PC-9 (cell line): ENCODE results near the gene ZBED4. TPM values are rescaled to one million over a fixed set of nuclear protein-coding genes. Genes with fewer than 3 reads are reported as not detected.

Experiments
- Bru-seq: library from RNA; stranded (reverse); fragments of 400-500 nt; gene quantifications from one replicate; lab custom pipeline; 2021; lab: Mats Ljungman, UMichigan
- BruChase-seq, 2 experiments: library from RNA; stranded (reverse); fragments of 400-500 nt; gene quantifications; one replicate each; lab custom pipeline; 2021; lab: Mats Ljungman, UMichigan
- BruUV-seq: library from RNA; stranded (reverse); fragments of 400-500 nt; replicated peaks from 2 replicates; lab custom pipeline; 2021; lab: Mats Ljungman, UMichigan
- CTCF ChIA-PET: fragments of 300-600 bp; sonication (Branson Sonifier 250); formaldehyde crosslinking; loops from one replicate; lab custom pipeline; 2022; ENCODE audit warnings: antibody characterized with exemption; lab: Charles Lee
- POLR2A ChIA-PET: fragments of 300-600 bp; sonication (Branson Sonifier 250); formaldehyde crosslinking; loops from one replicate; lab custom pipeline; 2022; ENCODE audit warnings: antibody characterized with exemption; ENCODE audit not compliant: unreplicated experiment; lab: Charles Lee
- DNase-seq, 2 experiments: peaks; one replicate each; pipeline versions ENCODE4 v3.0.0 to v3.0.0-alpha.2; 2015 to 2022; ENCODE audit warnings: mixed read lengths in 1 of 2
- H2AFZ ChIP-seq: fragments of 200-600 bp; sonication (generic); 2 replicates; pipeline ENCODE4 v1.8.1; 2017; ENCODE audit warnings: antibody characterized with exemption
- H3F3A ChIP-seq: fragments of 200-600 bp; sonication (generic); 2 replicates; pipeline ENCODE4 v1.8.1; 2017; ENCODE audit warnings: antibody characterized with exemption, mild to moderate bottlenecking, low read depth; ENCODE audit not compliant: insufficient read depth
- H3K27ac ChIP-seq: fragments of 200-600 bp; sonication (generic); 2 replicates; pipeline ENCODE4 v1.6.1; 2016; ENCODE audit warnings: mixed run types
- H3K27me3 ChIP-seq: fragments of 200-600 bp; sonication (generic); 2 replicates; pipeline ENCODE4 v1.6.1; 2016; ENCODE audit warnings: low read depth, mixed run types; ENCODE audit not compliant: insufficient read depth
- H3K36me3 ChIP-seq: fragments of 200-600 bp; sonication (generic); 2 replicates; pipeline ENCODE4 v1.6.1; 2016; ENCODE audit warnings: low read depth, mixed run types
- H3K4me1 ChIP-seq: fragments of 200-600 bp; sonication (generic); replicated peaks from 2 replicates; pipeline ENCODE4 v1.6.1; 2016; ENCODE audit warnings: mixed run types; ENCODE audit not compliant: insufficient read depth
- H3K4me2 ChIP-seq: fragments of 200-600 bp; sonication (generic); 2 replicates; pipeline ENCODE4 v1.6.1; 2017; ENCODE audit warnings: mixed run types
- H3K4me3 ChIP-seq: fragments of 200-600 bp; sonication (generic); 2 replicates; pipeline ENCODE4 v1.6.1; 2016; ENCODE audit warnings: mixed run types
- H3K79me2 ChIP-seq: fragments of 200-600 bp; sonication (generic); 2 replicates; pipeline ENCODE4 v1.6.1; 2017; ENCODE audit warnings: low read depth, mixed run types
- H3K9me2 ChIP-seq: fragments of 200-600 bp; sonication (generic); 2 replicates; pipeline ENCODE4 v1.8.1; 2017; ENCODE audit warnings: mild to moderate bottlenecking; ENCODE audit not compliant: insufficient read depth
- H3K9me3 ChIP-seq: fragments of 200-600 bp; sonication (generic); 2 replicates; pipeline ENCODE4 v1.8.1; 2016; ENCODE audit warnings: low read depth; ENCODE audit not compliant: insufficient read depth
- H4K20me1 ChIP-seq: fragments of 200-600 bp; sonication (generic); 2 replicates; pipeline ENCODE4 v1.8.1; 2017; ENCODE audit not compliant: insufficient read depth
- CTCF ChIP-seq: fragments of 200-600 bp; sonication (generic); conservative IDR thresholded peaks from 2 replicates; pipeline ENCODE4 v1.6.1; 2017; ENCODE audit warnings: mixed run types, antibody characterized with exemption, mild to moderate bottlenecking, moderate library complexity
- EZH2 ChIP-seq: fragments of 200-600 bp; sonication (generic); IDR thresholded peaks from 2 replicates; pipeline ENCODE4 v1.8.0; 2017; ENCODE audit warnings: antibody characterized with exemption, low read depth
- intact Hi-C: fragments of 100-400 bp; cut with micrococcal nuclease; formaldehyde crosslinking; loops from one replicate; pipeline ENCODE4 v1.10.0; 2022; ENCODE audit not compliant: unreplicated experiment
- long read RNA-seq: library from polyadenylated mRNA; stranded (forward); transcript quantifications from one replicate; pipeline ENCODE4 v2.0.0, GENCODE V29; 2022
- total RNA-seq: library from RNA; stranded (reverse); gene quantifications from 2 replicates; pipeline ENCODE4 v1.2.3, GENCODE V29; 2021

Gene ZBED4, protein sequence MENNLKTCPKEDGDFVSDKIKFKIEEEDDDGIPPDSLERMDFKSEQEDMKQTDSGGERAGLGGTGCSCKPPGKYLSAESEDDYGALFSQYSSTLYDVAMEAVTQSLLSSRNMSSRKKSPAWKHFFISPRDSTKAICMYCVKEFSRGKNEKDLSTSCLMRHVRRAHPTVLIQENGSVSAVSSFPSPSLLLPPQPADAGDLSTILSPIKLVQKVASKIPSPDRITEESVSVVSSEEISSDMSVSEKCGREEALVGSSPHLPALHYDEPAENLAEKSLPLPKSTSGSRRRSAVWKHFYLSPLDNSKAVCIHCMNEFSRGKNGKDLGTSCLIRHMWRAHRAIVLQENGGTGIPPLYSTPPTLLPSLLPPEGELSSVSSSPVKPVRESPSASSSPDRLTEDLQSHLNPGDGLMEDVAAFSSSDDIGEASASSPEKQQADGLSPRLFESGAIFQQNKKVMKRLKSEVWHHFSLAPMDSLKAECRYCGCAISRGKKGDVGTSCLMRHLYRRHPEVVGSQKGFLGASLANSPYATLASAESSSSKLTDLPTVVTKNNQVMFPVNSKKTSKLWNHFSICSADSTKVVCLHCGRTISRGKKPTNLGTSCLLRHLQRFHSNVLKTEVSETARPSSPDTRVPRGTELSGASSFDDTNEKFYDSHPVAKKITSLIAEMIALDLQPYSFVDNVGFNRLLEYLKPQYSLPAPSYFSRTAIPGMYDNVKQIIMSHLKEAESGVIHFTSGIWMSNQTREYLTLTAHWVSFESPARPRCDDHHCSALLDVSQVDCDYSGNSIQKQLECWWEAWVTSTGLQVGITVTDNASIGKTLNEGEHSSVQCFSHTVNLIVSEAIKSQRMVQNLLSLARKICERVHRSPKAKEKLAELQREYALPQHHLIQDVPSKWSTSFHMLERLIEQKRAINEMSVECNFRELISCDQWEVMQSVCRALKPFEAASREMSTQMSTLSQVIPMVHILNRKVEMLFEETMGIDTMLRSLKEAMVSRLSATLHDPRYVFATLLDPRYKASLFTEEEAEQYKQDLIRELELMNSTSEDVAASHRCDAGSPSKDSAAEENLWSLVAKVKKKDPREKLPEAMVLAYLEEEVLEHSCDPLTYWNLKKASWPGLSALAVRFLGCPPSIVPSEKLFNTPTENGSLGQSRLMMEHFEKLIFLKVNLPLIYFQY
- total RNA-seq (18.2 and 21.4 TPM in 2 replicates), Bru-seq, nascent RNA (percentile 82 among the genes with signal in this experiment), BruChase-seq, experiment 1, labeled RNA remaining after a 2-hour chase (percentile 88 among the genes with signal in this experiment), BruChase-seq, experiment 2, labeled RNA remaining after a 6-hour chase (percentile 87 among the genes with signal in this experiment)
- long read RNA-seq, full-length matches to known transcripts, result 14 of 18 reads
- long read RNA-seq, partial matches to known transcripts, result 0 of 18 reads
- long read RNA-seq, other reads (novel, unspliced or antisense), result 4 of 18 reads

- H4K20me1 ChIP-seq, result peaks cover 34% of the 10 kb centered on the region
- peak within 1 kb of the TSS; percentile 74 for H3K4me3 ChIP-seq
- no peaks in the 10 kb centered on the region for H3K27me3 ChIP-seq
- no peaks in the 10 kb centered on the region for H3K36me3 ChIP-seq
- H3K9me3 ChIP-seq, result no peaks in the 10 kb centered on the region
- H3K4me2 ChIP-seq, result peak within 1 kb of the TSS; percentile 87
- H3F3A ChIP-seq, result peaks cover 34% of the 10 kb centered on the region; the same call in 1 of the 2 replicates
- peak within 1 kb of the TSS; percentile 76 for H3K27ac ChIP-seq
- CTCF ChIA-PET, result no interaction called here
- TF ChIP-seq EZH2 (no peak), CTCF (no peak)
- POLR2A ChIA-PET, result interaction anchor here (0.6 to 0.7 kb wide), 2 partner anchors 38 to 50 kb away, joined by 3 read pairs; no protein-coding TSS in a partner anchor
- TSS peak; percentile 91 for BruUV-seq
- H2AFZ ChIP-seq, result peak within 1 kb of the TSS; percentile 93
- H3K9me2 ChIP-seq, result no peaks in the 10 kb centered on the region
- H3K4me1 ChIP-seq, result peaks cover 21% of the 10 kb centered on the region
- peak; percentile 91 to 99 for DNase-seq
- intact Hi-C loops, result loop anchor here (5.0 kb wide), 1 partner anchor 36 kb away; no protein-coding TSS in a partner anchor
- peaks cover 40% of the 10 kb centered on the region for H3K79me2 ChIP-seq
Measured at GRCh38 chr22:49852898-49853894, at the start of gene ZBED4. Gene ZBED4, plus strand, starts transcription at chr22:49853844. Its CDS starts 29,819 bp downstream, at chr22:49883663.

DNA sequence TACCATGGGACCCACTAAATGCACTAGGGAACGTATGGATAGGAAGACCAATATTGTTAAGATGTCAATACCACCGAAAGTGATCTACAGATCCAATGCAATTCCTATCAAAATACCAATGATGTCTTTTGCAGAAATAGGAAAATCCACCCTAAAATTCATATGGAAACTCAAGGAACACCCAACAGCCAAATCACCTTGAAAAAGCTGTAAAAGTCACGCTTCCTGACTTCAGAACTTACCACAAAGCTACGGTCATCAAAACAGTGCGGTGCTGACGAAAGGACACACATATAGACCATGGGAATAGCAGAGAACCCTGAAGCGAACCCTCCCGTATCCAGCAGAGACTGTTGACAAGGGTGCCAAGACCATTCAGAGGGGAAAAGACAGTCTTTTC is 46.5 kb upstream of the ZBED4 start:
- intact Hi-C loops, result no loop called here
- Histone ChIP-seq H3F3A (no peaks in the 10 kb centered on the region; the same call in 1 of the 2 replicates), H3K27ac (no peak overlapping the region), H3K4me1 (no peaks in the 10 kb centered on the region), H3K27me3 (no peaks in the 10 kb centered on the region), H2AFZ (no peak overlapping the region), H3K36me3 (0 out of 2 replicates have a peak, but pooled peaks cover 3% of the 10 kb centered on the region), H3K4me3 (no peak overlapping the region), H3K9me2 (no peaks in the 10 kb centered on the region), H3K79me2 (peaks cover 93% of the 10 kb centered on the region), H4K20me1 (peaks cover 94% of the 10 kb centered on the region), H3K9me3 (no peaks in the 10 kb centered on the region), H3K4me2 (no peak overlapping the region)
- no peak for DNase-seq
- TF ChIP-seq CTCF, result no peak
- TF ChIP-seq EZH2, result no peak
- ChIA-PET CTCF (no interaction called here), POLR2A (no interaction called here)
- no TSS peak for BruUV-seq
